Stimulated activated CD8-positive, alpha-beta memory T cell treated with anti-CD3 and anti-CD28 coated beads, Interleukin-15, amount 100 ng/mL, for 1 hour (primary cell): Measurements from ENCODE around the gene RFC4.
A peak's percentile ranks its signal among the peaks of the same experiment; 100 is the strongest.

Experiments used
- DNase-seq: peaks from one replicate; pipeline ENCODE4 v3.0.0-alpha.2; 2020; ENCODE audit warnings: low read depth

RFC4 gene

GRCh38 chr3:186786922-186787321 is 19.4 kb downstream of the RFC4 start:
- no peak for DNase-seq

GRCh38 chr3:186785495-186786018 is 20.7 kb downstream of the RFC4 start:
- no peak for DNase-seq

GRCh38 chr3:186784820-186785494 is 21.3 kb downstream of the RFC4 start:
- DNase-seq: no peak

- peak; percentile 58 for DNase-seq
Observed at GRCh38 chr3:186783731-186784515, 22.4 kb downstream of the RFC4 start.

GRCh38 chr3:186783058-186783730 is 23.1 kb downstream of the RFC4 start, which contains the start of gene EIF4A2:
Gene EIF4A2 (plus strand): TSS chr3:186783577. CDS start chr3:186783611, 34 bp downstream.
- peak; percentile 82 for DNase-seq

- DNase-seq: no peak
Observed at GRCh38 chr3:186782542-186783057, 23.7 kb downstream of the RFC4 start.

- no peak for DNase-seq
Observed at GRCh38 chr3:186779204-186779603, 27.1 kb downstream of the RFC4 start.

GRCh38 chr3:186775999-186776398 is 30.3 kb downstream of the RFC4 start:
- DNase-seq: no peak

- peak; percentile 34 for DNase-seq
Observed at GRCh38 chr3:186772701-186773417, 33.4 kb downstream of the RFC4 start.

- DNase-seq: no peak
Observed at GRCh38 chr3:186772281-186772694, 34.0 kb downstream of the RFC4 start.

- DNase-seq: no peak
Observed at GRCh38 chr3:186760897-186761447, 45.3 kb downstream of the RFC4 start.

GRCh38 chr3:186760141-186760833 is 46.0 kb downstream of the RFC4 start:
- DNase-seq: no peak

- DNase-seq: no peak
Observed at GRCh38 chr3:186759231-186759930, 46.9 kb downstream of the RFC4 start.

- no peak for DNase-seq
Observed at GRCh38 chr3:186757686-186758220, 48.5 kb downstream of the RFC4 start.

GRCh38 chr3:186757214-186757613 is 49.1 kb downstream of the RFC4 start:
- DNase-seq: no peak

GRCh38 chr3:186754871-186755270 is 51.4 kb downstream of the RFC4 start:
- DNase-seq: no peak

GRCh38 chr3:186754006-186754405 is 52.3 kb downstream of the RFC4 start:
- DNase-seq: no peak

- DNase-seq: no peak
Observed at GRCh38 chr3:186751480-186751879, 54.8 kb downstream of the RFC4 start.

GRCh38 chr3:186750316-186750715 is 56.0 kb downstream of the RFC4 start:
- no peak for DNase-seq

GRCh38 chr3:186746008-186746407 is 60.3 kb downstream of the RFC4 start:
- no peak for DNase-seq
